Measurements from ENCODE around the gene CACNA2D4.

DNA sequence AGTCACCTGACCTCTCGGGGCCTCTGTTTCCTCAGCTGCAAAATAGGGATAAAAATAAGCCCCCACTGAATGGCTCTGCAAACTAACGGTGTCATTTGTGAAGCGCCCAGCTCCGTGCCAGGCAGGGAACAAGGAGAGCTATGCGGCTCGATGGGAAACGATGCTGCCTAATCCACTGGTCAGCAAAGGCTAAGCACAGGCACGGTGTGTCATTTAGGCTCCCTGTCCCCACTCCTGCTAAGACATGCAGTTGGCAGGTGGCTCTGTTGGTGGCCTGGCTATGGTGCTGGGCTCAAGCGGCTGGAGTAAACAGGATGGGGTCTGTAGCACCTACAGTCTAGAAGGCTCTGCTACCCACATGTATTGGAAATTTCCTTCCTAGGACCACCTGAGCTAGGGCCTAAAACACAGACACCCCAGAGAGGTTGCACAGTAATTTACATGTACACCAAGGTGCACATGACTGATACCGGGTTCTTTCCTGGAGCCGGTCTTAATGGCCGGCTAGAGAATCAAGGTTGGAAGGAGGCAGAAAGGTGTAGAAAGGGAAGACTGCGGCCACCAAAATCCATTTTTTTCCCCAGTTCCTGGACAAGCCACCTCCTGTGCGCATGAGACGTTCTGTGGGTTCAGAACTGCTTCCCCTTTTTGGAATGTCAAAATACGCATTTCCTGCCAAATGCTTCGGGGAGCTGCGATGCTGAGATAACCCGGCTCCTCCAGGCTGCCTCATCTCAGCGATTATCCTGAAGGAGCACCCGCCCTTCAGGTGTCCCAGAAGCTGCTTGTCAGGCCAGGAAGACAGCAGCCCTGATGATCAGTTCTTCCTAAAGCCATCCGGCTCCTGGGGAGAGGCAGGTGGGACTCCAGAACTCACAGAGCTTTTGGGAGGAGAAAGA is 1.0 kb downstream of the CACNA2D4 start:
- peak in 1 of 2 donors; percentile 25 for TF ChIP-seq POLR2A (IDR thresholded peaks at IDR 0.05)
- TF ChIP-seq, protein P1, sequence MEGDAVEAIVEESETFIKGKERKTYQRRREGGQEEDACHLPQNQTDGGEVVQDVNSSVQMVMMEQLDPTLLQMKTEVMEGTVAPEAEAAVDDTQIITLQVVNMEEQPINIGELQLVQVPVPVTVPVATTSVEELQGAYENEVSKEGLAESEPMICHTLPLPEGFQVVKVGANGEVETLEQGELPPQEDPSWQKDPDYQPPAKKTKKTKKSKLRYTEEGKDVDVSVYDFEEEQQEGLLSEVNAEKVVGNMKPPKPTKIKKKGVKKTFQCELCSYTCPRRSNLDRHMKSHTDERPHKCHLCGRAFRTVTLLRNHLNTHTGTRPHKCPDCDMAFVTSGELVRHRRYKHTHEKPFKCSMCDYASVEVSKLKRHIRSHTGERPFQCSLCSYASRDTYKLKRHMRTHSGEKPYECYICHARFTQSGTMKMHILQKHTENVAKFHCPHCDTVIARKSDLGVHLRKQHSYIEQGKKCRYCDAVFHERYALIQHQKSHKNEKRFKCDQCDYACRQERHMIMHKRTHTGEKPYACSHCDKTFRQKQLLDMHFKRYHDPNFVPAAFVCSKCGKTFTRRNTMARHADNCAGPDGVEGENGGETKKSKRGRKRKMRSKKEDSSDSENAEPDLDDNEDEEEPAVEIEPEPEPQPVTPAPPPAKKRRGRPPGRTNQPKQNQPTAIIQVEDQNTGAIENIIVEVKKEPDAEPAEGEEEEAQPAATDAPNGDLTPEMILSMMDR (IDR thresholded peaks at IDR 0.05): no peak
- peak in 1 of 2 donors; percentile 34 for TF ChIP-seq EP300 (IDR thresholded peaks at IDR 0.05)
